Left lung (tissue), 10 donors: ENCODE measurements around the gene C12orf50. TPM values are rescaled to one million over a fixed set of nuclear protein-coding genes. Genes with fewer than 3 reads are reported as not detected.
A peak's percentile ranks its signal among the peaks of the same experiment; 100 is the strongest.

Experiments
- ATAC-seq: fragments of 200-7000 bp; cut with Tn5 transposase; one replicate; pipeline ENCODE4 v1.9.1; 2020; ENCODE audit warnings: moderate library complexity
- DNase-seq, 4 donors: peaks; one replicate each; pipeline ENCODE4 v3.0.0-alpha.2; 2013 to 2020
- H3K27ac ChIP-seq, 2 donors: fragments of 200-600 bp; sonication (generic) in 1 of 2; one replicate each; pipeline versions ENCODE4 v1.5.0 to v1.8.0; 2020 to 2021
- H3K27me3 ChIP-seq, 2 donors: fragments of 200-600 bp; sonication (generic) in 1 of 2; one replicate each; pipeline versions ENCODE4 v1.5.0 to v1.8.0; 2020 to 2021
- H3K36me3 ChIP-seq, 2 donors: fragments of 200-600 bp; sonication (generic) in 1 of 2; one replicate each; pipeline versions ENCODE4 v1.5.0 to v1.8.0; 2020 to 2021
- H3K4me1 ChIP-seq, 2 donors: fragments of 200-600 bp; one replicate each; pipeline ENCODE4 v1.8.0; 2021
- H3K4me3 ChIP-seq, 2 donors: fragments of 200-600 bp; sonication (generic) in 1 of 2; one replicate each; pipeline versions ENCODE4 v1.5.0 to v1.8.0; 2020 to 2021; ENCODE audit warnings: mild to moderate bottlenecking in 1 of 2
- H3K9me3 ChIP-seq, 2 donors: fragments of 200-600 bp; sonication (generic) in 1 of 2; one replicate each; pipeline versions ENCODE4 v1.5.0 to v1.8.0; 2020 to 2021
- CTCF ChIP-seq, 2 donors: fragments of 200-600 bp; sonication (generic) in 1 of 2; IDR thresholded peaks; one replicate each; pipeline versions ENCODE4 v1.5.0 to v1.8.0; 2021; ENCODE audit warnings: antibody characterized with exemption in 2 of 2
- intact Hi-C, 2 donors: fragments of 100-400 bp; cut with DNase I; formaldehyde crosslinking; loops; one replicate each; pipeline versions ENCODE4 v1.11.2 to v1.14.2; 2022
- polyA plus RNA-seq, 6 donors: library from polyadenylated mRNA; unstranded; fragments of 120-200 nt; gene quantifications; one replicate each; pipeline ENCODE4 v1.2.1, GENCODE V29; 2013; ENCODE audit not compliant: insufficient read length in 6 of 6
- total RNA-seq, 2 donors: library from RNA; stranded (reverse); fragmentation: NEBNext Ultra II Directional; extraction: Animal tissue kit (Norgen Biotek cat#: 25700); gene quantifications; one replicate each; pipeline ENCODE4 v1.2.1, GENCODE V29; 2021
- donor health status: DM: no; HTN: yes; CAD: no.
- donor health status: DM: no; HTN: no; CAD: no.

C12orf50 gene
- total and polyA plus RNA-seq, 8 donors: 0.12 to 0.65 (median 0.53) TPM; not detected in 1

- Histone ChIP-seq H3K36me3 (no peaks in the 10 kb centered on the region), H3K4me3 (no peak overlapping the region), H3K27me3 (no peaks in the 10 kb centered on the region), H3K27ac (no peak overlapping the region), H3K4me1 (no peaks in the 10 kb centered on the region), H3K9me3 (peaks cover 0 to 17% of the 10 kb centered on the region in 2 donors)
- ATAC-seq (no peak), DNase-seq (no peak)
- TF ChIP-seq CTCF (IDR thresholded peaks at IDR 0.05): no peak
- intact Hi-C loops: no loop called here
Observed at GRCh38 chr12:88017964-88018363, 11.2 kb downstream of the C12orf50 start.

- DNase-seq (no peak), ATAC-seq (no peak)
- Histone ChIP-seq H3K27ac (no peak overlapping the region), H3K4me3 (no peak overlapping the region), H3K9me3 (peaks cover 0 to 17% of the 10 kb centered on the region in 2 donors), H3K27me3 (no peaks in the 10 kb centered on the region), H3K4me1 (no peaks in the 10 kb centered on the region), H3K36me3 (no peaks in the 10 kb centered on the region)
- no peak for TF ChIP-seq CTCF (IDR thresholded peaks at IDR 0.05)
- intact Hi-C loops: no loop called here
Observed at GRCh38 chr12:88015825-88016224, 13.4 kb downstream of the C12orf50 start.

- Histone ChIP-seq H3K36me3 (no peaks in the 10 kb centered on the region), H3K4me1 (no peaks in the 10 kb centered on the region), H3K9me3 (no peaks in the 10 kb centered on the region), H3K27me3 (no peaks in the 10 kb centered on the region), H3K27ac (no peak overlapping the region), H3K4me3 (no peak overlapping the region)
- ATAC-seq (no peak), DNase-seq (peak in 1 of 4 donors; percentile 35)
- intact Hi-C loops: no loop called here
- no peak for TF ChIP-seq CTCF (IDR thresholded peaks at IDR 0.05)
Observed at GRCh38 chr12:88011755-88012154, 17.4 kb downstream of the C12orf50 start.

GRCh38 chr12:88006351-88006750, 22.9 kb downstream of the C12orf50 start:
- no peak for TF ChIP-seq CTCF (IDR thresholded peaks at IDR 0.05)
- Histone ChIP-seq H3K4me1 (no peaks in the 10 kb centered on the region), H3K9me3 (peaks cover 0 to 14% of the 10 kb centered on the region in 2 donors), H3K4me3 (no peak overlapping the region), H3K27me3 (no peaks in the 10 kb centered on the region), H3K36me3 (no peaks in the 10 kb centered on the region), H3K27ac (no peak overlapping the region)
- intact Hi-C loops: no loop called here
- DNase-seq: no peak
- no peak for ATAC-seq

- no peak for TF ChIP-seq CTCF (IDR thresholded peaks at IDR 0.05)
- H3K9me3 ChIP-seq: peaks cover 0 to 14% of the 10 kb centered on the region in 2 donors
- H3K36me3 ChIP-seq: no peaks in the 10 kb centered on the region
- H3K27ac ChIP-seq: no peak overlapping the region
- no peak for ATAC-seq
- H3K4me3 ChIP-seq: no peak overlapping the region
- intact Hi-C loops: no loop called here
- DNase-seq: no peak
- no peaks in the 10 kb centered on the region for H3K27me3 ChIP-seq
- no peaks in the 10 kb centered on the region for H3K4me1 ChIP-seq
Observed at GRCh38 chr12:88001327-88001726, 27.9 kb downstream of the C12orf50 start.
